Osteocyte (in vitro differentiated cells): ENCODE results near the gene ZNF556. TPM values are rescaled to one million over a fixed set of nuclear protein-coding genes. Genes with fewer than 3 reads are reported as not detected.

Source experiments
- DNase-seq: peaks from one replicate; pipeline ENCODE4 v3.0.0; 2021; ENCODE audit warnings: mixed read lengths; ENCODE audit not compliant: unreplicated experiment; ENCODE audit errors: extremely low spot score
- H3K27ac Mint-ChIP-seq: one replicate; pipeline ENCODE4 v1.8.0; 2021; ENCODE audit warnings: mild to moderate bottlenecking, mixed read lengths; ENCODE audit not compliant: unreplicated experiment
- H3K27me3 Mint-ChIP-seq: one replicate; pipeline ENCODE4 v1.8.0; 2021; ENCODE audit warnings: mixed read lengths; ENCODE audit not compliant: unreplicated experiment
- H3K36me3 Mint-ChIP-seq: one replicate; pipeline ENCODE4 v1.8.0; 2021; ENCODE audit warnings: mixed read lengths; ENCODE audit not compliant: unreplicated experiment
- H3K4me1 Mint-ChIP-seq: one replicate; pipeline ENCODE4 v1.8.0; 2021; ENCODE audit warnings: mixed read lengths; ENCODE audit not compliant: unreplicated experiment
- H3K4me3 Mint-ChIP-seq: one replicate; pipeline ENCODE4 v1.8.0; 2021; ENCODE audit warnings: mild to moderate bottlenecking, moderate library complexity, mixed read lengths; ENCODE audit not compliant: unreplicated experiment
- H3K9me3 Mint-ChIP-seq: one replicate; pipeline ENCODE4 v1.8.0; 2021; ENCODE audit warnings: mixed read lengths; ENCODE audit not compliant: unreplicated experiment
- CTCF ChIP-seq: fragments of 200-600 bp; sonication (generic); IDR thresholded peaks from 2 replicates; pipeline ENCODE4 v1.5.0; 2021; ENCODE audit warnings: antibody characterized with exemption, mild to moderate bottlenecking, moderate library complexity
- total RNA-seq: library from RNA; stranded (reverse); gene quantifications from 2 replicates; pipeline ENCODE4 v1.2.1, GENCODE V29; 2021

Gene ZNF556
- total RNA-seq, 1 donor from 2014 or later: not detected

- H3K27me3 Mint-ChIP-seq: no peaks in the 10 kb centered on the region
- TF ChIP-seq CTCF: no peak
- H3K36me3 Mint-ChIP-seq: peaks cover 33% of the 10 kb centered on the region
- no peak for DNase-seq
- no peak overlapping the region for H3K4me3 Mint-ChIP-seq
- peaks cover 13% of the 10 kb centered on the region for H3K4me1 Mint-ChIP-seq
- H3K9me3 Mint-ChIP-seq: peaks cover 18% of the 10 kb centered on the region
- no peak overlapping the region for H3K27ac Mint-ChIP-seq
Measured at GRCh38 chr19:2846180-2846894, 20.8 kb upstream of the ZNF556 start.

- TF ChIP-seq CTCF: no peak
- Mint-ChIP-seq H3K4me1 (peaks cover 9% of the 10 kb centered on the region), H3K27me3 (no peaks in the 10 kb centered on the region), H3K4me3 (no peak overlapping the region), H3K36me3 (peaks cover 45% of the 10 kb centered on the region), H3K9me3 (peaks cover 23% of the 10 kb centered on the region), H3K27ac (no peak overlapping the region)
- no peak for DNase-seq
Measured at GRCh38 chr19:2847507-2847906, 19.6 kb upstream of the ZNF556 start.

- Mint-ChIP-seq H3K36me3 (peaks cover 54% of the 10 kb centered on the region), H3K27me3 (no peaks in the 10 kb centered on the region), H3K9me3 (peaks cover 30% of the 10 kb centered on the region), H3K4me3 (no peak overlapping the region), H3K4me1 (no peaks in the 10 kb centered on the region), H3K27ac (no peak overlapping the region)
- no peak for TF ChIP-seq CTCF
- DNase-seq: no peak
Measured at GRCh38 chr19:2848616-2849015, 18.5 kb upstream of the ZNF556 start.

- Mint-ChIP-seq H3K4me1 (no peaks in the 10 kb centered on the region), H3K36me3 (peaks cover 66% of the 10 kb centered on the region), H3K27me3 (no peaks in the 10 kb centered on the region), H3K4me3 (no peak overlapping the region), H3K27ac (no peak overlapping the region), H3K9me3 (peaks cover 45% of the 10 kb centered on the region)
- DNase-seq: no peak
- no peak for TF ChIP-seq CTCF
Measured at GRCh38 chr19:2850256-2850925, 16.7 kb upstream of the ZNF556 start.

- peaks cover 48% of the 10 kb centered on the region for H3K9me3 Mint-ChIP-seq
- TF ChIP-seq CTCF: no peak
- H3K36me3 Mint-ChIP-seq: peaks cover 64% of the 10 kb centered on the region
- no peaks in the 10 kb centered on the region for H3K4me1 Mint-ChIP-seq
- DNase-seq: no peak
- no peak overlapping the region for H3K27ac Mint-ChIP-seq
- H3K4me3 Mint-ChIP-seq: no peak overlapping the region
- no peaks in the 10 kb centered on the region for H3K27me3 Mint-ChIP-seq
Measured at GRCh38 chr19:2852598-2852997, 14.5 kb upstream of the ZNF556 start.
